Activated naive CD4-positive, alpha-beta T cell treated with anti-CD3 and anti-CD28 coated beads, Interleukin-2, amount 10 ng/mL, durations not matched to agents 7 days and 5 days (primary cell): ENCODE measurements around the gene IGSF8.

ENCODE experiments used
- CTCF ChIA-PET: fragments of 350-600 bp; sonication (Branson Sonifier 250); formaldehyde crosslinking; loops from one replicate; lab custom pipeline; 2021; ENCODE audit warnings: antibody characterized with exemption; lab: Charles Lee
- DNase-seq: peaks from one replicate; pipeline ENCODE4 v3.0.0-alpha.2; 2020
- H3K27ac Mint-ChIP-seq: one replicate; pipeline ENCODE4 v1.8.0; 2021; ENCODE audit warnings: mild to moderate bottlenecking, moderate library complexity, mixed read lengths
- H3K27me3 Mint-ChIP-seq: one replicate; pipeline ENCODE4 v1.8.0; 2021; ENCODE audit warnings: mild to moderate bottlenecking, mixed read lengths
- H3K36me3 Mint-ChIP-seq: one replicate; pipeline ENCODE4 v1.8.0; 2021; ENCODE audit warnings: mixed read lengths
- H3K4me1 Mint-ChIP-seq: one replicate; pipeline ENCODE4 v1.8.0; 2021; ENCODE audit warnings: mixed read lengths
- H3K4me3 Mint-ChIP-seq: one replicate; pipeline ENCODE4 v1.8.0; 2021; ENCODE audit warnings: mild to moderate bottlenecking, moderate library complexity, mixed read lengths
- H3K9me3 Mint-ChIP-seq: one replicate; pipeline ENCODE4 v1.8.0; 2021; ENCODE audit warnings: mixed read lengths

IGSF8 gene

DNA sequence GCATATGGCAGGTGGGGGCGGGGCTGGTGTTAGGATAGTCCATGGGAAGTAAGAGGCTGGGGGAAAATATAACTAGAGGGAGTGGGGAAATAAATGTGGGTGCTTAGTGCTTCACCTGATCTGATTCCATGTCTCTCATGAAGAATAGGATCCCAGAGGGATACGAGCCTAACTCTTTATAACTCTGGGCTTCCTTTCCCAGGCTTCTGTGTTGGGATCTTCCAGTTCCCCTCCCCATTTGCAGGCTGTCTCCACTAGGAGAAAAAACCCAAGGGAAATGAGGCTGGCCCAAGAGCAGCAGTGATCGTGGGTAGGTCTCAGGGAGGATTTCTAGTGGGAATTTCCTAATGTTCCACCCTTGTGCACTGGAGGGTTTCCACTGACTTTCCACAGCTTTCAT is 15.5 kb downstream of the IGSF8 start:
- Mint-ChIP-seq H3K27ac (no peak overlapping the region), H3K4me1 (peaks cover 12% of the 10 kb centered on the region), H3K27me3 (peaks cover 57% of the 10 kb centered on the region), H3K4me3 (no peak overlapping the region), H3K36me3 (peaks cover 4% of the 10 kb centered on the region), H3K9me3 (no peaks in the 10 kb centered on the region)
- DNase-seq: no peak
- CTCF ChIA-PET: interaction anchor here (1.0 to 13.8 kb wide), 7 partner anchors 8 to 294 kb away, joined by 3 to 210 read pairs (median 6); partner anchors contain the start of gene CASQ1

DNA sequence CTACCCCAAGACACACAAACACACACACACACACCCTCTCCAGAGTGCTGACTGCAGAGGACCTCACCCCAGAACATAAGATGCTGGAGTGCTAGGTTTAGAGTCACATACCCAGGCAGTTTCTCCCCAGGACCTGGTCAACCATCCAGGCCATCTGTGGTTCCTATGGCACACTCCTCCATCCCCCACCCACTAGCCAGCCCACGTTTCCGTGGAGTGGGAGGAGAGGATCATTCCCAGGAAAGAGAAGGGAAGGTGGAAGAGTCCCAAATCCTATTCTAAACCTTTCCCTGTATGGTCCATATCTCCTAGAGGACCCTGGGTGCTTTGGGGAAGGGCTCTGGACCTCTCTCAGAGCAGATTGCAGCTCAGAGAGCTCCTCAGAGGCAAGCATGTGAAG is 15.9 kb downstream of the IGSF8 start:
- peaks cover 4% of the 10 kb centered on the region for H3K36me3 Mint-ChIP-seq
- CTCF ChIA-PET: interaction anchor here (0.8 to 13.8 kb wide), 8 partner anchors 14 to 169 kb away, joined by 3 to 210 read pairs (median 5); partner anchors contain the start of gene CASQ1
- peaks cover 12% of the 10 kb centered on the region for H3K4me1 Mint-ChIP-seq
- no peaks in the 10 kb centered on the region for H3K9me3 Mint-ChIP-seq
- H3K27me3 Mint-ChIP-seq: peaks cover 57% of the 10 kb centered on the region
- H3K27ac Mint-ChIP-seq: no peak overlapping the region
- DNase-seq: no peak
- no peak overlapping the region for H3K4me3 Mint-ChIP-seq

DNA sequence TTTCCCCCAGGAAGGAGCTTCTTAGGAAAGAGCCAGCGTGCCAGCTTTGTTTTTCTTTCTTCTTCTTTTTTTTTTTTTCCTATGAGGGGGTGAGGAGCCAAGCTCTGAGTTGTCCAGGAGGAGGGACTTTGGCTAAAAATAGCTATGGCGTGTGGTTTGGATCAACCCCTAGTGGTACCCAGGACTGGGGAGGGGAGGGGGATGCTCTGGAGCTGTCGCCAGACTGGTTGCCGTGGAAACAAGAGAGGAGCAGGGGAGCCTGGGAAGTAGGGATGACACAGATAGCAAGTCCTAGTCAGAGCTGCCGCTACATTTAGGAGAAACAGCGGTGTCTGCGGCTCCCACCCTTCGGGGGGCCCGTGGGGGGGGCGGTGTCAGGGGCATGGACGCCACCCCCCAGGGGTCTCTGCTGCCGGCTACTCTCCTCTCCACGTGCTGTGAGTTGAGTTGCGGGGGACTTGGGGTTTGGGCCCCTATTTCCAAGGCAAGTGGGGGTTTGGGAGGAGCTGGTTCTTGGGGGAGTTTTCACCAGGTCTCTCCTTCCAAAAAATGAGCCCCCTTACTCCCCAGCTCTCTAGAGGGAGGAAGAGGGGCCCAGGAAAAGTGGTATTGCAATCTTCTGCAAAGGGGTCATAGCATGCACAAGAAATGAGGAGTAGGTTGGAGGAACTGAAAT is 17.0 kb downstream of the IGSF8 start, which contains the start of gene KCNJ9:
Gene KCNJ9 (plus strand): TSS at position 278 of the 676 bp plus-strand sequence. CDS start 2,493 bp downstream, outside the sequence.
- Mint-ChIP-seq H3K9me3 (no peaks in the 10 kb centered on the region), H3K36me3 (peaks cover 2% of the 10 kb centered on the region), H3K27me3 (peaks cover 61% of the 10 kb centered on the region), H3K27ac (no peak within 1 kb of the TSS), H3K4me1 (peaks cover 12% of the 10 kb centered on the region), H3K4me3 (no peak within 1 kb of the TSS)
- no peak for DNase-seq
- CTCF ChIA-PET: interaction anchor here (0.7 to 13.8 kb wide), 10 partner anchors 9 to 171 kb away, joined by 3 to 210 read pairs (median 4); no protein-coding TSS in a partner anchor

DNA sequence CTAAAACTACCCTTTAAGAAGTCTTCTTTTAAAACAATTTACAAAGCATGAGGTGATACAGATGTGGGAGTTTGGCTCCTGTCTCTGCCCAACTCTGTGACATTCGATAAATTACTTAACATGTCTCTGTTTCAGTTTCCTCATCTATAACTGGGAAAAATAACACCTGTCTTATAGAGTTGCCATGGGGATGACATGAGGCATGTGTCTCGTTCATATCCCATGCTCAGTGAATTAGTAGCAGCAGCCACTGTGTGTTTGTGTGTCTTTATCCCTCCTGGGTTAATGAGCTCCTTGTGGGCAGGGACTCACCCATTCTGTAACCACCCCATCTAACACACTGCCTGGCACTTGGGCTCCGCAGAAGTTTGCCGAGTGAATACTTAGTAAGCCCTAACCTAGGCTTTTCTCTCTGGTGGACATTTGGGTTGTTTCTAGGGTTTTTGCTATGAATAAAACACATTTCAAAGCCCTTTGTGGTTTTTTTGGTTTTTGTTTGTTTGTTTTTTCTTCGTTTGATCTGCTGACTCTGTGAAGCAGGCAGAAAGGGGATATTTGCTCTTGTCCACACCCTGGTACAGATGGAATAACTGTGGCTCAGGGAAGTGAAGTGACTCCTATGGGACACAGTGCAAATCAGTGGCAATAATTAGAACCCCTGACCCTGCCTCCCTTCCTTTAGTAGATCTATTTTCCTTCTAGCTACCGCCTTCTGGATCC is 17.9 kb downstream of the IGSF8 start:
- no peak overlapping the region for H3K4me3 Mint-ChIP-seq
- no peaks in the 10 kb centered on the region for H3K9me3 Mint-ChIP-seq
- CTCF ChIA-PET: interaction anchor here (1.1 to 13.8 kb wide), 12 partner anchors 8 to 187 kb away, joined by 3 to 210 read pairs (median 10); partner anchors contain the start of gene IGSF8
- peaks cover 67% of the 10 kb centered on the region for H3K27me3 Mint-ChIP-seq
- H3K4me1 Mint-ChIP-seq: peaks cover 11% of the 10 kb centered on the region
- H3K36me3 Mint-ChIP-seq: no peaks in the 10 kb centered on the region
- no peak for DNase-seq
- H3K27ac Mint-ChIP-seq: no peak overlapping the region

DNA sequence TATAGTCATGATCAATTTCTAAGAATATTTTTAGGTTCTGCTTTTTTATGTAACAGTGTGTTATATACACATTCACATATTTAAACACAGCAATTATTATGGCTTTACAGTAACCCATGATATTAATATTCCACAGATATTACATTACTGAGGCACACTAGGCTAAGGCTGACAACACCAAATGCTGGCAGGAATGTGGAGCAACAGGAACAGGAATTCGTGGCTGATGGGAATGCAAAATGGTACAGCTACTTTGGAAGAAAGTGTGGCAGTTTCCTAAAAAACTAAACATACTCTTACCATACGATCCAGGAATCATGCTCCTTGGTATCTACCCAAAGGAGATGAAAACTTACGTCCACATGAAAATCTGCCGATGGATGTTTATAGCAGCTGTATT is 19.0 kb downstream of the IGSF8 start:
- Mint-ChIP-seq H3K27ac (no peak overlapping the region), H3K9me3 (no peaks in the 10 kb centered on the region), H3K4me3 (no peak overlapping the region), H3K27me3 (peaks cover 75% of the 10 kb centered on the region), H3K36me3 (no peaks in the 10 kb centered on the region), H3K4me1 (peaks cover 4% of the 10 kb centered on the region)
- CTCF ChIA-PET: interaction anchor here (0.6 to 13.8 kb wide), 32 partner anchors 9 to 298 kb away, joined by 3 to 210 read pairs (median 7); partner anchors contain the start of genes IGSF8, KCNJ10 and PIGM
- no peak for DNase-seq

DNA sequence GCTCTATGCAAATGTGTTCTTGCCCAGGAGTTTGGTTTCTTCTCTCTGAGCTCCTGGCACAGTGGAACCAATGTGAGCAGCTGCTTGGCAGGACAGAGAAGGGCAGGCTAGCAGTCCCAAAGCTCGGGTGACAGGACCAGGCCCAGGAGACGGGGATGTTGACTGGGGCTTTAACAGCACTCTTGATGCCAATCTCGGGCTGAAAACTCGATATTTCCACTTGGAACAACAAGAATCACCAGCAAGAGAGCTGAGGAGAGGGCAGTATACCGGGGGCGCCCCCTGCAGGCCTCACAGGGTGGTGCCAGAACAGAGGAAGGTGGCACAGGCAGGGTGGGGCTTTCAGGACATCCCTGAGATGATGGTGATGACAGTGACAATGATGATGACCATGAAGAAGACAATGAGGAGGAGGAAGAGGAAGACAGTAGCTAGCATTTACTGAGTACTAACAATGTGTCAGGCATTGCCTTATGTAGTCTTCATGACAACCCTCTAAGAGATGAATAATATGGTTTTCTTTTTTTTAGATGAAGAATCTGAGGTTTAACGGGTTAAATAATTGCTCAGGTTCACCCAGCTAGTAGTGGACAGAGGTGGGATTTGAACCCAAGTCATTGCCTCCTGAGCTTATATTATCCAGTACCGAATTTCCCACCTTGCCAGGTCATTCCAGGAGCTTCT is 19.8 kb downstream of the IGSF8 start:
- Mint-ChIP-seq H3K9me3 (no peaks in the 10 kb centered on the region), H3K27me3 (peaks cover 72% of the 10 kb centered on the region), H3K27ac (no peak overlapping the region), H3K36me3 (no peaks in the 10 kb centered on the region), H3K4me3 (no peak overlapping the region), H3K4me1 (no peaks in the 10 kb centered on the region)
- CTCF ChIA-PET: interaction anchor here (0.6 to 13.8 kb wide), 40 partner anchors 8 to 303 kb away, joined by 3 to 210 read pairs (median 5); partner anchors contain the start of genes IGSF8, KCNJ10 and PIGM
- peak; percentile 78 for DNase-seq

DNA sequence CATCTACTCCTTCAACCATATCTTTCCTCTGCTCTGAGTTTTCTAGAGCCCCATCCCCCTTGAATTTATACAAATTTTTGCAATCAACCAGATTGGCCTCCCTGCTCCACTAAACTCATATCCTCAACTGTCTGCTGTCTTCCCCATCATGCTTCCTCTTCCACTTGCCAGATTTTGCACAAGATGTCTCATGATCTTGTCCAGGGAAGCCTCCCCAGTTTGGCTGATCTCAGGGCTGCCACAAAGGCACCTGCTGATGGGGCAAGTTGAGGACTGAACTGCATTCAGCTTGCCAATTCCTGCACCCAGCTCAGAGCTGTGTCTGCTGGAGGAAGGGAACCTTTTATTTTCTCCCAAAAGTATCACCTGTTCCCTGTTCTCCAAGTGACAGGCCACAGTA is 20.9 kb downstream of the IGSF8 start:
- peaks cover 69% of the 10 kb centered on the region for H3K27me3 Mint-ChIP-seq

DNA sequence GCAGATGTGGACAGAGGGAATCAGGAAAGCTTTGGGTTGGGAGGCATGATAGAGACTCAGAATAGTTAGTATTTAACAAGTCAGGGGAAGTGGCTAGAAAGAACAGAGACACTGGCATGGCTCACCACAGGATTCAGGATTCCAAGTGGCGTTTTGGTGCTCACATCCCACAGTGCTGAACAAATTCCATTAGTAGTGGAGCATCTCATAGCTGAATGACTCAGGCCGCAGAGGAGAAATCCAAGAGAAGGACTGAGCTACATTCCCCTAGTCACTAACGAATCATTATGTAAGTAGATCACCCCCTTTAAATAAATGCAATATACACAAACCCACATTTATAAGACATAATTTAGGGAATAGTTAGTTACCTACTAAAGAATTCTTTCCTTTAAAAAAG is 22.1 kb downstream of the IGSF8 start:
- no peaks in the 10 kb centered on the region for H3K36me3 Mint-ChIP-seq
- peaks cover 68% of the 10 kb centered on the region for H3K27me3 Mint-ChIP-seq
- H3K4me3 Mint-ChIP-seq: no peak overlapping the region
- DNase-seq: no peak
- no peak overlapping the region for H3K27ac Mint-ChIP-seq
- H3K4me1 Mint-ChIP-seq: peaks cover 2% of the 10 kb centered on the region
- H3K9me3 Mint-ChIP-seq: no peaks in the 10 kb centered on the region
- CTCF ChIA-PET: interaction anchor here (1.2 to 13.8 kb wide), 4 partner anchors 9 to 30 kb away, joined by 3 to 210 read pairs (median 18); no protein-coding TSS in a partner anchor

More for the DNA sequence above, 20.9 kb downstream of the IGSF8 start:
- CTCF ChIA-PET: interaction anchor here (0.7 to 13.8 kb wide), 14 partner anchors 8 to 291 kb away, joined by 3 to 210 read pairs (median 11); no protein-coding TSS in a partner anchor
- DNase-seq: no peak
- Mint-ChIP-seq H3K9me3 (no peaks in the 10 kb centered on the region), H3K36me3 (no peaks in the 10 kb centered on the region), H3K4me1 (no peaks in the 10 kb centered on the region), H3K4me3 (no peak overlapping the region), H3K27ac (no peak overlapping the region)

DNA sequence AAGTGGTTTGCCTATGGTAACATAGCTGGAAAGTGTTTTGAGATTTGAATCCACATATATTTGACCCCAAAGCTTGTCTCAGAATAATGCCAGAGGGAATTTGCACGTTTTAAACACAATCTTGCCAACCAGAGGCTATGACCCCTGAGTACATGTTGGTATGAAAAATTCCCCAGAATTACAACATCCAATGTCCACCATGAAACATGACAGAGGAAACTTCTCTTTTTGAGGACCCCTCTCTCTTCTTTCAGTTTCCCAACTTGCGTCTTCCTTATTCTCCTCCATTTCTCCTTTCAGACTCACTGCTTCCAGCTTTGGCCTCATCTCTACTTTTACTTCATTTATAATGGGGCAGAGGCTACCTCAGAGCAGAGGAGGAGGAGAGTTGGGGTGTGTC is 22.6 kb downstream of the IGSF8 start:
- H3K4me3 Mint-ChIP-seq: no peak overlapping the region
- no peaks in the 10 kb centered on the region for H3K36me3 Mint-ChIP-seq
- H3K4me1 Mint-ChIP-seq: peaks cover 2% of the 10 kb centered on the region
- no peak for DNase-seq
- CTCF ChIA-PET: interaction anchor here (1.2 to 13.8 kb wide), 3 partner anchors 10 to 29 kb away, joined by 3 to 210 read pairs (median 11); no protein-coding TSS in a partner anchor
- no peak overlapping the region for H3K27ac Mint-ChIP-seq
- H3K27me3 Mint-ChIP-seq: peaks cover 66% of the 10 kb centered on the region
- H3K9me3 Mint-ChIP-seq: no peaks in the 10 kb centered on the region

DNA sequence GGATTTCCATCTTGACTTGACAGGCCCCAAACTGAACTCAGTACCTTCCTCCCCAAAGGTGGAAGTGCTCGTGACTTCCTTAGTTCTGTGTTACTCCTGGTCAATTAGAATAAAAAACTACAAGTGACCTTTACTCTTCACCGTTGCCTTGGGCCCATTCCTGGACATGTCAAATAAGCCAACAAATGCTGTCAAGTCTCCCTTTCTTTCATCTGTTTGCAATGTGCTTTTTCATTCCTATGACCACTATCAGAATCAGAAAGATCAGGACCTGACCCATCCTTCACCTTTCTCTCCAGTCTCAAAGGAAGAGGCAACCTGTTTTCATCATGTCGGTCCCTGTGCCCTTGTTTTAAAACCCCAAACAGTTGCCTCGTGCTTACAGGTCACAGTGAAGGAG is 23.6 kb downstream of the IGSF8 start:
- peaks cover 66% of the 10 kb centered on the region for H3K27me3 Mint-ChIP-seq
- CTCF ChIA-PET: interaction anchor here (0.9 to 1.1 kb wide), 2 partner anchors 9 to 26 kb away, joined by 3 read pairs; no protein-coding TSS in a partner anchor
- DNase-seq: no peak
- no peaks in the 10 kb centered on the region for H3K9me3 Mint-ChIP-seq
- no peak overlapping the region for H3K4me3 Mint-ChIP-seq
- H3K27ac Mint-ChIP-seq: no peak overlapping the region
- H3K4me1 Mint-ChIP-seq: peaks cover 9% of the 10 kb centered on the region
- no peaks in the 10 kb centered on the region for H3K36me3 Mint-ChIP-seq

DNA sequence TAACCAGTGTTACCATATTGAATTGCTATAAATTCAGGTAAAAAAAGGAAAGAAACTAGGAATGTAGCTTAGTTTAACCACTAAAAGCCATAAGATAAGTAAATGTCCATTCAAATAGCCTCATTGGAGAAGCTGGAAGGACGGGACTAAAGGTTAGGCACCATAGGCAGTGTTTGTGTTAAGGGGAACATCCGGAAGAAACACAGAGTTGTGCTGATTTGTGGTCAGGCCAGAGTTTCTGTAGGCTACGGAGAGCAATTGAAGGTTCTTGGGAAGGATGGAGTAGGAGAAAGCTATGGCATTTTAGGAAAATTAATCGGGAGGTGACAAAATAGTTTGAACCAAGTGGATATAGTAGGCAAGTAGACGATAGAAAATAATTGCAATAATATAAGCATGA is 27.1 kb downstream of the IGSF8 start:
- no peak overlapping the region for H3K27ac Mint-ChIP-seq
- H3K36me3 Mint-ChIP-seq: no peaks in the 10 kb centered on the region
- peaks cover 13% of the 10 kb centered on the region for H3K4me1 Mint-ChIP-seq
- H3K9me3 Mint-ChIP-seq: no peaks in the 10 kb centered on the region
- H3K4me3 Mint-ChIP-seq: no peak overlapping the region
- CTCF ChIA-PET: interaction anchor here (1.2 to 2.3 kb wide), 5 partner anchors 7 to 25 kb away, joined by 4 to 13 read pairs (median 6); partner anchors contain the start of gene KCNJ9
- peaks cover 83% of the 10 kb centered on the region for H3K27me3 Mint-ChIP-seq
- DNase-seq: no peak

DNA sequence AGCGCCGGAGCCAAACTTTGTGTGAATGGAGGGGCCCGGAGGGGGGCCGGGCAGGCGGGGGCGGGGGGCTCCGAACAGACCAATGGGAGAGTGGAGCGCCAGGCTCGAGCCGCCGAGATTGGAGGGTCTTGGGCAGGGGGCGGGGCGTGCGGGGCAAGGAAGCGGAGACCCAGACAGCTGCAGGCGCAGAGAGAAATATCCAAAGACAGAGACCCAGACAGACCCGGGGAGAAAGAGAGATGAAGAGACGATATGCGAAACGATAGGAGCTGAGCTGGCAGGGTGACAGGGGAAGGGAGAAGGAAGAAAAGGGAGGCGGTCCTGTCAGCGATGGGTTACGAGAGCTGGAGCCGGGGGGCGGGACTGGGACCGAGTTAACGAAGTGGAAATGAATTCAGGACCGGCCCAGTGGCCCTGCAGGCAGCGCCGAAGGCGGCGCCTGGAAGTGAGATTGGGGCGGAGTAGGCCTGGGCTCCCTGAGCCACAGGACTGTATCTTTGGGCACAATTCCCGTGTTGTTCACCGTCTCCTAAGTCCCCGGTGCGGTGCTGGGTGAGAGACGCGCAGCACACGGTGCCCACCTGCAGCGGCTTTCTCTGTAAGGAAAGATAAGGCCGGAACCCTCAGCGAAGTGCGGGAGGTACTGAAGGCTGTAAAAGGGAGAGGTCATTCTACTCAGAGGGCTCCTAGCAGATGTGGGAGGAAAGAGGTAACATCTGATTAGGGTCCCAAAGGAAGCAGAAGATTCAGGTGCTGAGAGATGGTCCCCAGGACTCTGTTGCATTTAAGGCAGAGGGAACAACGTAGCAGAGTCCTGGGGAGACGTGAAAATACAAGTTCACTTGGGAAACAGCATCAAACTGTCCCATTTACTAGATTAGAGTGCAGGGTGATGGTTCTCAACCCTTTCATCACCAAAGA is 27.9 kb downstream of the IGSF8 start:
- Mint-ChIP-seq H3K27ac (no peak overlapping the region), H3K9me3 (no peaks in the 10 kb centered on the region), H3K27me3 (peaks cover 85% of the 10 kb centered on the region), H3K4me1 (peaks cover 13% of the 10 kb centered on the region), H3K36me3 (no peaks in the 10 kb centered on the region), H3K4me3 (peak overlapping the region; percentile 74)
- CTCF ChIA-PET: interaction anchor here (0.6 to 2.5 kb wide), 6 partner anchors 8 to 44 kb away, joined by 3 to 13 read pairs (median 5); partner anchors contain the start of gene KCNJ9
- DNase-seq: peak; percentile 76
